SK-N-SH treated with all-trans-retinoic acid at 6 μM for 48 hours (cell line): Measurements from ENCODE around the gene HSPA8.
A peak's percentile ranks its signal among the peaks of the same experiment; 100 is the strongest.

ENCODE experiments used
- ATAC-seq: fragments of 200-7000 bp; cut with Tn5 transposase; 3 replicates; pipeline ENCODE4 v1.9.1; 2020; ENCODE audit warnings: mild to moderate bottlenecking, moderate library complexity
- ARNTL ChIP-seq: fragments of 450-650 bp; formaldehyde crosslinking; IDR thresholded peaks from 2 replicates; pipeline ENCODE4 v1.5.0; 2020; ENCODE audit warnings: low read depth, mild to moderate bottlenecking, moderate library complexity, borderline replicate concordance
- GLIS3 ChIP-seq: fragments of 250-450 bp; sonication (Bioruptor Pico); IDR thresholded peaks from 2 replicates; pipeline ENCODE4 v1.5.0; 2020; ENCODE audit warnings: mild to moderate bottlenecking, moderate library complexity
- ISL1 ChIP-seq: fragments of 250-450 bp; sonication (Bioruptor Pico); IDR thresholded peaks from 2 replicates; pipeline ENCODE4 v2.1.2; 2022; ENCODE audit warnings: mild to moderate bottlenecking, moderate library complexity
- OSR1 ChIP-seq: fragments of 250-450 bp; sonication (Bioruptor Pico); IDR thresholded peaks from 2 replicates; pipeline ENCODE4 v1.8.0; 2022; ENCODE audit warnings: moderate library complexity, mild to moderate bottlenecking, inconsistent platforms
- PPARA ChIP-seq: fragments of 250-450 bp; sonication (Bioruptor Pico); IDR thresholded peaks from 2 replicates; pipeline ENCODE4 v1.5.0; 2020; ENCODE audit warnings: mild to moderate bottlenecking, borderline replicate concordance
- RARB ChIP-seq: fragments of 250-450 bp; sonication (Bioruptor Pico); IDR thresholded peaks from 2 replicates; pipeline ENCODE4 v1.8.0; 2021; ENCODE audit warnings: mild to moderate bottlenecking, moderate library complexity
- TCF4 ChIP-seq: fragments of 250-450 bp; sonication (Bioruptor Pico); IDR thresholded peaks from 2 replicates; pipeline ENCODE4 v1.8.0; 2021; ENCODE audit warnings: mild to moderate bottlenecking, moderate library complexity, borderline replicate concordance
- ZC3H10 ChIP-seq: fragments of 250-450 bp; sonication (Bioruptor Pico); IDR thresholded peaks from 2 replicates; pipeline ENCODE4 v1.5.1; 2021; ENCODE audit warnings: mild to moderate bottlenecking, moderate library complexity
- ZFP3 ChIP-seq: fragments of 250-450 bp; sonication (Bioruptor Pico); IDR thresholded peaks from 2 replicates; pipeline ENCODE4 v1.5.0; 2020; ENCODE audit warnings: mild to moderate bottlenecking, moderate library complexity
- ZFP30 ChIP-seq: fragments of 450-650 bp; formaldehyde crosslinking; IDR thresholded peaks from 2 replicates; pipeline ENCODE4 v1.5.0; 2022; ENCODE audit warnings: mild to moderate bottlenecking, moderate library complexity
- ZNF565 ChIP-seq: fragments of 450-650 bp; formaldehyde crosslinking; conservative IDR thresholded peaks from 2 replicates; pipeline ENCODE4 v1.5.0; 2020; ENCODE audit warnings: low read depth, mild to moderate bottlenecking, moderate library complexity
- ZNF70 ChIP-seq: fragments of 450-650 bp; formaldehyde crosslinking; IDR thresholded peaks from 2 replicates; pipeline ENCODE4 v1.5.0; 2020; ENCODE audit warnings: mild to moderate bottlenecking, moderate library complexity
- ZNF8 ChIP-seq: fragments of 450-650 bp; formaldehyde crosslinking; IDR thresholded peaks from 2 replicates; pipeline ENCODE4 v1.5.0; 2020; ENCODE audit warnings: mild to moderate bottlenecking, moderate library complexity
- TF ChIP-seq, protein P1 (sequence below): fragments of 250-450 bp; sonication (Bioruptor Pico); IDR thresholded peaks from 2 replicates; pipeline ENCODE4 v1.5.0; 2020; ENCODE audit warnings: mild to moderate bottlenecking, moderate library complexity
- TF ChIP-seq, protein P2 (sequence below): fragments of 250-450 bp; sonication (Bioruptor Pico); IDR thresholded peaks from 2 replicates; pipeline ENCODE4 v1.5.1; 2020; ENCODE audit warnings: low read depth, mild to moderate bottlenecking, moderate library complexity
- TF ChIP-seq, protein P3 (sequence below): fragments of 250-450 bp; sonication (Bioruptor Pico); IDR thresholded peaks from 2 replicates; pipeline ENCODE4 v1.5.1; 2021; ENCODE audit warnings: mild to moderate bottlenecking, moderate library complexity
- TF ChIP-seq, protein P4 (sequence below): fragments of 250-450 bp; sonication (Bioruptor Pico); IDR thresholded peaks from 2 replicates; pipeline ENCODE4 v1.8.0; 2020; ENCODE audit warnings: mild to moderate bottlenecking, moderate library complexity, borderline replicate concordance

The HSPA8 gene

DNA sequence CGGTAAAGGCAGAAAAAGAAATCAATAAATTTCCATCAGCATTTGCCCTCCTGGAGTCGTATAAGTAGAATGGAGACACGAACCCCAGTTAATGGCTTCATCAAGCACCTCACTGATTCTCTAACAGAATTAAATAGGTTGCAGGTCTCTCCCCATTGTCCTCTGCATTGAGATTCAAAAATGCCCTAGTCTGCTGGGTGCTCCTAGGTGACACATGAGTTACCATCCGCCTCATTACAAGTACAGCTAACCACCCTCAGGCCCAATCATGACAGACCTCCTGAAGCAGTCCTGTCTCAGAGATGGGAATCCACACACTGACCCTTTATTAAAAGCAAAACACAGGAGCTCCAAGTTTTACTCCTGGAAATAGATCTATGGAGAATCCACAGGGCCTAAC lies 31.4 kb downstream of the HSPA8 start (continued):
- TF ChIP-seq, protein P1, sequence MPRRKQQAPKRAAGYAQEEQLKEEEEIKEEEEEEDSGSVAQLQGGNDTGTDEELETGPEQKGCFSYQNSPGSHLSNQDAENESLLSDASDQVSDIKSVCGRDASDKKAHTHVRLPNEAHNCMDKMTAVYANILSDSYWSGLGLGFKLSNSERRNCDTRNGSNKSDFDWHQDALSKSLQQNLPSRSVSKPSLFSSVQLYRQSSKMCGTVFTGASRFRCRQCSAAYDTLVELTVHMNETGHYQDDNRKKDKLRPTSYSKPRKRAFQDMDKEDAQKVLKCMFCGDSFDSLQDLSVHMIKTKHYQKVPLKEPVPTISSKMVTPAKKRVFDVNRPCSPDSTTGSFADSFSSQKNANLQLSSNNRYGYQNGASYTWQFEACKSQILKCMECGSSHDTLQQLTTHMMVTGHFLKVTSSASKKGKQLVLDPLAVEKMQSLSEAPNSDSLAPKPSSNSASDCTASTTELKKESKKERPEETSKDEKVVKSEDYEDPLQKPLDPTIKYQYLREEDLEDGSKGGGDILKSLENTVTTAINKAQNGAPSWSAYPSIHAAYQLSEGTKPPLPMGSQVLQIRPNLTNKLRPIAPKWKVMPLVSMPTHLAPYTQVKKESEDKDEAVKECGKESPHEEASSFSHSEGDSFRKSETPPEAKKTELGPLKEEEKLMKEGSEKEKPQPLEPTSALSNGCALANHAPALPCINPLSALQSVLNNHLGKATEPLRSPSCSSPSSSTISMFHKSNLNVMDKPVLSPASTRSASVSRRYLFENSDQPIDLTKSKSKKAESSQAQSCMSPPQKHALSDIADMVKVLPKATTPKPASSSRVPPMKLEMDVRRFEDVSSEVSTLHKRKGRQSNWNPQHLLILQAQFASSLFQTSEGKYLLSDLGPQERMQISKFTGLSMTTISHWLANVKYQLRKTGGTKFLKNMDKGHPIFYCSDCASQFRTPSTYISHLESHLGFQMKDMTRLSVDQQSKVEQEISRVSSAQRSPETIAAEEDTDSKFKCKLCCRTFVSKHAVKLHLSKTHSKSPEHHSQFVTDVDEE (CRISPR knock-in tag), result no peak
- TF ChIP-seq, all 23 proteins: peak for 0

DNA sequence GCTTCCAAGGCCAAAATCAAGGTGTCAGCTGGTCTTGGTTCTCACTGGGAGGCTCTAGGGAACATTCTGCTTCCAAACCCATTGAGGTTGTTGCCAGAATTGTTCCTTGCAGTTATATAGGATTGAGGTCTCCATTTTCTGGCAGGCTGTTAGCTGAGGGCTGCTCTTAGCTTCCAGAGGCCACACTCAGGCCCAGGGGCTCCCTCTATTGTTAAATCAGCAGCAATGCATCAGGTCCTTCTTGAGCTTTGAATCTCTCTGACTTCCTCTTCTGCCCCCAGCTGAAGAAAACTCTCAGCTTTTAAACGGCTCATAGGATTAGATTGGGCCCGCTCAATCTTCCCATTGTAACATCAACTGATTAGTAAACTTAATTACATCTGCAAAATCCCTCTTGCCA lies 41.0 kb downstream of the HSPA8 start:
- no peak for TF ChIP-seq TCF4 (CRISPR knock-in tag)
- TF ChIP-seq, protein P1 (CRISPR knock-in tag), result no peak
- peak; percentile 94 for ATAC-seq

DNA sequence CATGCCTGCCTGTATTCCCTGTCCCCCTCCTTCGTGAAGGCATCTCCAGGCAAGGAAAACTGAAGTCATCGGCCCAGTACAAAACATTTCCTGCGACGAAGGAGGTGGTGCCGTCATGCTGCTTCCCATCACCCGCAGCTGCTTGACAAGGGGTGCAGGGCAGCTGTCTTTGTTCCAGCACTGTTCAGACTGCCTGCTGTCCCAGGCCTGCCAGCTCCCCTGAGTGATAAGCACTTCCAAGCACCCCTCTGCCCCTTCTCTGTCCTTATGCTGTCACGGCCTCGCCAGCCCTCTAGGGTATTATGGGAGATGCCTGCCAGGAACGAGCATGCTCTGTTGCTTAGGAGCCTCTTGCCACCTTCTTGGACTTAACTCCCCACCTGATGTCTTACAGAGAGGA lies 43.2 kb downstream of the HSPA8 start:
- TF ChIP-seq ZFP30 (CRISPR knock-in tag) (no peak), OSR1 (CRISPR knock-in tag) (no peak), ZNF8 (no peak)
- TF ChIP-seq, protein P2, sequence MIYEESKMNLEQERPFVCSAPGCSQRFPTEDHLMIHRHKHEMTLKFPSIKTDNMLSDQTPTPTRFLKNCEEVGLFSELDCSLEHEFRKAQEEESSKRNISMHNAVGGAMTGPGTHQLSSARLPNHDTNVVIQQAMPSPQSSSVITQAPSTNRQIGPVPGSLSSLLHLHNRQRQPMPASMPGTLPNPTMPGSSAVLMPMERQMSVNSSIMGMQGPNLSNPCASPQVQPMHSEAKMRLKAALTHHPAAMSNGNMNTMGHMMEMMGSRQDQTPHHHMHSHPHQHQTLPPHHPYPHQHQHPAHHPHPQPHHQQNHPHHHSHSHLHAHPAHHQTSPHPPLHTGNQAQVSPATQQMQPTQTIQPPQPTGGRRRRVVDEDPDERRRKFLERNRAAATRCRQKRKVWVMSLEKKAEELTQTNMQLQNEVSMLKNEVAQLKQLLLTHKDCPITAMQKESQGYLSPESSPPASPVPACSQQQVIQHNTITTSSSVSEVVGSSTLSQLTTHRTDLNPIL (CRISPR knock-in tag), result no peak
- TF ChIP-seq, protein P3, sequence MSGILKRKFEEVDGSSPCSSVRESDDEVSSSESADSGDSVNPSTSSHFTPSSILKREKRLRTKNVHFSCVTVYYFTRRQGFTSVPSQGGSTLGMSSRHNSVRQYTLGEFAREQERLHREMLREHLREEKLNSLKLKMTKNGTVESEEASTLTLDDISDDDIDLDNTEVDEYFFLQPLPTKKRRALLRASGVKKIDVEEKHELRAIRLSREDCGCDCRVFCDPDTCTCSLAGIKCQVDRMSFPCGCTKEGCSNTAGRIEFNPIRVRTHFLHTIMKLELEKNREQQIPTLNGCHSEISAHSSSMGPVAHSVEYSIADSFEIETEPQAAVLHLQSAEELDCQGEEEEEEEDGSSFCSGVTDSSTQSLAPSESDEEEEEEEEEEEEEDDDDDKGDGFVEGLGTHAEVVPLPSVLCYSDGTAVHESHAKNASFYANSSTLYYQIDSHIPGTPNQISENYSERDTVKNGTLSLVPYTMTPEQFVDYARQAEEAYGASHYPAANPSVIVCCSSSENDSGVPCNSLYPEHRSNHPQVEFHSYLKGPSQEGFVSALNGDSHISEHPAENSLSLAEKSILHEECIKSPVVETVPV (CRISPR knock-in tag), result no peak
- ATAC-seq, result no peak

DNA sequence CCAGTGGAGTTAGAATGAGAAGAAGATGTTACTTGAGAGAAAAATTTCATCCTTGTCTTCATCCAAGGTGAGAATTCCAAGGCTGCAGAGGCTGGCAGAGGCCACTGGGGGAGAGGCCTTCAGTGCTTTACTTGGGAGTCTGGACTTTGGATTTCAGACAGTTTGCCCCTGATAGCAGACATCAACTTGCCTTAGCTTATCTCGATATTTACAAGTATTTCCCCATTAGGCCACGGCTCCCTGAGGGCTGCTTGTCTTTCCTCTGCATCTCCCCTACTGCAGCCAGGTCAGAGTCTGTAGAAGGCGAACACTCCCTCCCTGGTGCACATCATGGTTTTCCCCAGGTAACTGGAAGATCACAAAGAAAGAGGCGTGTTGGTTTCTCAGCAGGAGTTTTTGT lies 50.4 kb downstream of the HSPA8 start:
- no peak for ATAC-seq
- TF ChIP-seq ZNF565 (CRISPR knock-in tag) (no peak), ZC3H10 (no peak), RARB (CRISPR knock-in tag) (no peak), GLIS3 (CRISPR knock-in tag) (no peak), PPARA (CRISPR knock-in tag) (no peak), ISL1 (no peak), ZNF8 (no peak), ZFP3 (CRISPR knock-in tag) (no peak), ARNTL (CRISPR knock-in tag) (no peak), OSR1 (CRISPR knock-in tag) (no peak), ZNF70 (no peak)
- TF ChIP-seq, protein P2 (CRISPR knock-in tag), result no peak
- TF ChIP-seq, protein P1 (CRISPR knock-in tag), result no peak
- TF ChIP-seq, protein P3 (CRISPR knock-in tag), result no peak
- TF ChIP-seq, protein P4, sequence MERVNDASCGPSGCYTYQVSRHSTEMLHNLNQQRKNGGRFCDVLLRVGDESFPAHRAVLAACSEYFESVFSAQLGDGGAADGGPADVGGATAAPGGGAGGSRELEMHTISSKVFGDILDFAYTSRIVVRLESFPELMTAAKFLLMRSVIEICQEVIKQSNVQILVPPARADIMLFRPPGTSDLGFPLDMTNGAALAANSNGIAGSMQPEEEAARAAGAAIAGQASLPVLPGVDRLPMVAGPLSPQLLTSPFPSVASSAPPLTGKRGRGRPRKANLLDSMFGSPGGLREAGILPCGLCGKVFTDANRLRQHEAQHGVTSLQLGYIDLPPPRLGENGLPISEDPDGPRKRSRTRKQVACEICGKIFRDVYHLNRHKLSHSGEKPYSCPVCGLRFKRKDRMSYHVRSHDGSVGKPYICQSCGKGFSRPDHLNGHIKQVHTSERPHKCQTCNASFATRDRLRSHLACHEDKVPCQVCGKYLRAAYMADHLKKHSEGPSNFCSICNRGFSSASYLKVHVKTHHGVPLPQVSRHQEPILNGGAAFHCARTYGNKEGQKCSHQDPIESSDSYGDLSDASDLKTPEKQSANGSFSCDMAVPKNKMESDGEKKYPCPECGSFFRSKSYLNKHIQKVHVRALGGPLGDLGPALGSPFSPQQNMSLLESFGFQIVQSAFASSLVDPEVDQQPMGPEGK, result no peak
